Activated CD8-positive, alpha-beta memory T cell treated with anti-CD3 and anti-CD28 coated beads, Interleukin-2, amount 10 ng/mL, durations not matched to agents 7 days and 5 days (primary cell): ENCODE data around the gene SHH. TPM values are rescaled to one million over a fixed set of nuclear protein-coding genes. Genes with fewer than 3 reads are reported as not detected.

Source experiments
- ATAC-seq: fragments of 150-1000 bp; cut with Tn5 transposase; one replicate; pipeline ENCODE4 v1.10.0; 2021; ENCODE audit warnings: moderate library complexity
- CTCF ChIA-PET: fragments of 350-600 bp; sonication (Branson Sonifier 250); formaldehyde crosslinking; loops from one replicate; lab custom pipeline; 2021; ENCODE audit warnings: antibody characterized with exemption; lab: Charles Lee
- DNase-seq: peaks from one replicate; pipeline ENCODE4 v3.0.0-alpha.2; 2020
- H3K27ac Mint-ChIP-seq: one replicate; pipeline ENCODE4 v1.8.0; 2021; ENCODE audit warnings: mild to moderate bottlenecking, mixed read lengths
- H3K27me3 Mint-ChIP-seq: one replicate; pipeline ENCODE4 v1.8.0; 2021; ENCODE audit warnings: mixed read lengths
- H3K36me3 Mint-ChIP-seq: one replicate; pipeline ENCODE4 v1.8.0; 2021; ENCODE audit warnings: mild to moderate bottlenecking, mixed read lengths
- H3K4me1 Mint-ChIP-seq: one replicate; pipeline ENCODE4 v1.8.0; 2021; ENCODE audit warnings: mixed read lengths
- H3K4me3 Mint-ChIP-seq: one replicate; pipeline ENCODE4 v1.8.0; 2021; ENCODE audit warnings: mild to moderate bottlenecking, moderate library complexity, mixed read lengths
- H3K9me3 Mint-ChIP-seq: one replicate; pipeline ENCODE4 v1.8.0; 2022; ENCODE audit warnings: low read depth, mixed read lengths
- total RNA-seq, 2 experiments: library from RNA; stranded (reverse); gene quantifications; one replicate each; pipeline ENCODE4 v1.2.3, GENCODE V29; 2021

The SHH gene
- total RNA-seq, 2 experiments from 2014 or later = not detected

GRCh38 chr7:155837126-155837479 lies 24.8 kb upstream of the SHH start:
- no peak overlapping the region for H3K27ac Mint-ChIP-seq

GRCh38 chr7:155836216-155837125 lies 24.2 kb upstream of the SHH start:
- ATAC-seq = no peak

More at GRCh38 chr7:155837126-155837479, 24.8 kb upstream of the SHH start:
- peaks cover 14% of the 10 kb centered on the region for H3K27me3 Mint-ChIP-seq
- CTCF ChIA-PET = no interaction called here
- H3K4me3 Mint-ChIP-seq = no peak overlapping the region
- H3K4me1 Mint-ChIP-seq = no peaks in the 10 kb centered on the region
- no peaks in the 10 kb centered on the region for H3K9me3 Mint-ChIP-seq
- no peaks in the 10 kb centered on the region for H3K36me3 Mint-ChIP-seq
- ATAC-seq (no peak), DNase-seq (no peak)

GRCh38 chr7:155835446-155836215 lies 23.4 kb upstream of the SHH start:
- no peaks in the 10 kb centered on the region for H3K9me3 Mint-ChIP-seq
- no peaks in the 10 kb centered on the region for H3K36me3 Mint-ChIP-seq
- ATAC-seq (no peak), DNase-seq (no peak)
- CTCF ChIA-PET = no interaction called here
- H3K27ac Mint-ChIP-seq = no peak overlapping the region
- peaks cover 14% of the 10 kb centered on the region for H3K27me3 Mint-ChIP-seq
- no peaks in the 10 kb centered on the region for H3K4me1 Mint-ChIP-seq
- H3K4me3 Mint-ChIP-seq = no peak overlapping the region

More at GRCh38 chr7:155836216-155837125, 24.2 kb upstream of the SHH start:
- no peak for DNase-seq
- no peaks in the 10 kb centered on the region for H3K9me3 Mint-ChIP-seq
- no peak overlapping the region for H3K4me3 Mint-ChIP-seq
- no peak overlapping the region for H3K27ac Mint-ChIP-seq
- H3K36me3 Mint-ChIP-seq = no peaks in the 10 kb centered on the region
- H3K27me3 Mint-ChIP-seq = peaks cover 14% of the 10 kb centered on the region
- no peaks in the 10 kb centered on the region for H3K4me1 Mint-ChIP-seq
- CTCF ChIA-PET = no interaction called here

GRCh38 chr7:155834486-155835048 lies 22.3 kb upstream of the SHH start:
- Mint-ChIP-seq H3K9me3 (no peaks in the 10 kb centered on the region), H3K27me3 (peaks cover 7% of the 10 kb centered on the region), H3K4me3 (no peak overlapping the region), H3K27ac (no peak overlapping the region), H3K4me1 (no peaks in the 10 kb centered on the region), H3K36me3 (no peaks in the 10 kb centered on the region)
- CTCF ChIA-PET = no interaction called here
- DNase-seq (no peak), ATAC-seq (no peak)

GRCh38 chr7:155833651-155834050 lies 21.4 kb upstream of the SHH start:
- no peak for DNase-seq
- Mint-ChIP-seq H3K36me3 (no peaks in the 10 kb centered on the region), H3K4me1 (no peaks in the 10 kb centered on the region), H3K27me3 (peaks cover under 1% of the 10 kb centered on the region), H3K27ac (no peak overlapping the region), H3K4me3 (no peak overlapping the region), H3K9me3 (no peaks in the 10 kb centered on the region)
- ATAC-seq = no peak
- CTCF ChIA-PET = no interaction called here

- Mint-ChIP-seq H3K4me1 (no peaks in the 10 kb centered on the region), H3K36me3 (no peaks in the 10 kb centered on the region), H3K9me3 (no peaks in the 10 kb centered on the region), H3K27me3 (no peaks in the 10 kb centered on the region), H3K27ac (no peak overlapping the region), H3K4me3 (no peak overlapping the region)
- CTCF ChIA-PET = no interaction called here
- ATAC-seq (no peak), DNase-seq (no peak)
Measured at GRCh38 chr7:155832581-155832981, 20.3 kb upstream of the SHH start.

- Mint-ChIP-seq H3K4me1 (no peaks in the 10 kb centered on the region), H3K9me3 (no peaks in the 10 kb centered on the region), H3K27me3 (peaks cover under 1% of the 10 kb centered on the region), H3K27ac (no peak overlapping the region), H3K36me3 (no peaks in the 10 kb centered on the region), H3K4me3 (no peak overlapping the region)
- no peak for DNase-seq
- CTCF ChIA-PET = no interaction called here
- ATAC-seq = no peak
Measured at GRCh38 chr7:155831807-155832524, 19.7 kb upstream of the SHH start.

- no peak for ATAC-seq
- H3K4me3 Mint-ChIP-seq = no peak overlapping the region
- no peaks in the 10 kb centered on the region for H3K36me3 Mint-ChIP-seq
- H3K4me1 Mint-ChIP-seq = no peaks in the 10 kb centered on the region
- DNase-seq = no peak
- no peak overlapping the region for H3K27ac Mint-ChIP-seq
- peaks cover 4% of the 10 kb centered on the region for H3K27me3 Mint-ChIP-seq
- no peaks in the 10 kb centered on the region for H3K9me3 Mint-ChIP-seq
- CTCF ChIA-PET = no interaction called here
Measured at GRCh38 chr7:155830961-155831806, 18.9 kb upstream of the SHH start.

- H3K27me3 Mint-ChIP-seq = peaks cover 9% of the 10 kb centered on the region
- ATAC-seq = no peak
- no peak overlapping the region for H3K27ac Mint-ChIP-seq
- no peak for DNase-seq
- CTCF ChIA-PET = no interaction called here
- no peaks in the 10 kb centered on the region for H3K36me3 Mint-ChIP-seq
- H3K4me1 Mint-ChIP-seq = no peaks in the 10 kb centered on the region
- H3K4me3 Mint-ChIP-seq = no peak overlapping the region
- H3K9me3 Mint-ChIP-seq = no peaks in the 10 kb centered on the region
Measured at GRCh38 chr7:155829796-155830470, 17.7 kb upstream of the SHH start.

- ATAC-seq (no peak), DNase-seq (no peak)
- H3K27me3 Mint-ChIP-seq = peaks cover 22% of the 10 kb centered on the region
- no peaks in the 10 kb centered on the region for H3K4me1 Mint-ChIP-seq
- no peaks in the 10 kb centered on the region for H3K36me3 Mint-ChIP-seq
- no peak overlapping the region for H3K4me3 Mint-ChIP-seq
- CTCF ChIA-PET = no interaction called here
- no peak overlapping the region for H3K27ac Mint-ChIP-seq
- H3K9me3 Mint-ChIP-seq = no peaks in the 10 kb centered on the region
Measured at GRCh38 chr7:155825336-155825735, 13.1 kb upstream of the SHH start.

- Mint-ChIP-seq H3K36me3 (no peaks in the 10 kb centered on the region), H3K4me1 (no peaks in the 10 kb centered on the region), H3K27ac (no peak overlapping the region), H3K9me3 (no peaks in the 10 kb centered on the region), H3K27me3 (peaks cover 22% of the 10 kb centered on the region), H3K4me3 (no peak overlapping the region)
- CTCF ChIA-PET = no interaction called here
- DNase-seq (no peak), ATAC-seq (no peak)
Measured at GRCh38 chr7:155824227-155824886, 12.1 kb upstream of the SHH start.

GRCh38 chr7:155821851-155822250 lies 9.6 kb upstream of the SHH start:
- no peaks in the 10 kb centered on the region for H3K4me1 Mint-ChIP-seq
- no peak overlapping the region for H3K27ac Mint-ChIP-seq
- no peaks in the 10 kb centered on the region for H3K9me3 Mint-ChIP-seq
- CTCF ChIA-PET = interaction anchor here (0.5 kb wide), 1 partner anchor 302 kb away, joined by 3 read pairs; no protein-coding TSS in a partner anchor
- DNase-seq = no peak
- no peaks in the 10 kb centered on the region for H3K36me3 Mint-ChIP-seq
- H3K4me3 Mint-ChIP-seq = no peak overlapping the region
- H3K27me3 Mint-ChIP-seq = peaks cover 20% of the 10 kb centered on the region
- ATAC-seq = no peak
